Activated T-cell treated with anti-CD3 and anti-CD28 coated beads for 4 hours (primary cell): Measurements from ENCODE around the gene ATP2B3.

Source experiments
- DNase-seq: peaks from one replicate; pipeline ENCODE4 v3.0.0-alpha.2; 2020

The ATP2B3 gene

DNA sequence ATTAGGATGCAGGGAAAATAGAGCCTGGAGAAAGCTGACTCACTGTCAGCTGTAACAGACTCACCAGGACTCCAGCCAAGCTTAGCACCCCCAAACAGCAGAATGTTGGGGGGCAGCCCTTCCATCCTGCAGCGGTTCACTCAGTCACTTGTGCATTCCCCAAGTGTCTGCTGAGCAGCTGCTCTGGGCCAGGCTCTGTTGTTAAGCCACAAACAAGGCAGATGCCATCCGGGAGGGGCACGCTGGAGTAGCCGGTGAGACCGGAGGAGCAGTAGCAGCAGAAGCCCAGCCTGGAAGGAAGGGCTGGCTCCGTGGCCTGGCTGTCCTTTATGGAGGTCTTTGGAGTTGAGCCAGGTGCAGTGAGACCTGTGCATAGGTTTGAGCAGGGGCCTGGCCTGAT lies 59.5 kb downstream of the ATP2B3 start:
- DNase-seq = no peak

GRCh38 chrX:153578200-153578835 lies 60.9 kb downstream of the ATP2B3 start:
- no peak for DNase-seq

- DNase-seq = no peak
Measured at GRCh38 chrX:153578889-153579288, 61.4 kb downstream of the ATP2B3 start.

DNA sequence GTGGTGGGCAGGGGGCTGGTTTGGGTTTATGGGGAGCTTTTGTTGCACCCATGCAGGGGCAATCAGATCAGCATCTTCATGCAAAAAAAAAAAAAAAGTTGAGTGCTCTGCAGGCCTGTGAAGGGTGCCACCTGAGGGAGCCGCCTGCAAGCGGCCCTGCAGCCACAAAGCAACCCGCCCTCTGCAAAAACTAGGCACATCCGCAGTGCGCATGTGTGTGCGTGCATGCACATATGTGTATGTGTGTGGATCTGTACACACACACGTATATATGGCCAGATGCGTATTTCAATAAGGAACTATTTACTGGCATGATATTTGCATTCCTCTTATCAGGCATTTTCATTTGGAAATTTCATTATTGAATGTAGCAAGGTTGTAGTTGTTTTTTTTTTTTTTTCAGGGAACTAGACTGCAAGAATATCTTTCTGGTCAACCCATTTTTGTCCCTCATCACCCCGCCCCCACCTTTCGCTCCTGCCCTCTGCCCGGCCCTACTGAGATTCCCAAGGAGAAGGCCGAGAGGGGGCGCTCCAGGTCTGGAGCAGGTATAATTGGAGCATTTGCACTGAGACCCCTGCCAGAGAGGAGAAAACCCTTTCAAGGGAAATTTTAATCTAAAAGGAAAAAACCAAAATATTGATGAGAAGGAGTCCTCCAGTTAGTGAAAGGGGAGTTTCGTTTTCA lies 63.4 kb downstream of the ATP2B3 start:
- no peak for DNase-seq

DNA sequence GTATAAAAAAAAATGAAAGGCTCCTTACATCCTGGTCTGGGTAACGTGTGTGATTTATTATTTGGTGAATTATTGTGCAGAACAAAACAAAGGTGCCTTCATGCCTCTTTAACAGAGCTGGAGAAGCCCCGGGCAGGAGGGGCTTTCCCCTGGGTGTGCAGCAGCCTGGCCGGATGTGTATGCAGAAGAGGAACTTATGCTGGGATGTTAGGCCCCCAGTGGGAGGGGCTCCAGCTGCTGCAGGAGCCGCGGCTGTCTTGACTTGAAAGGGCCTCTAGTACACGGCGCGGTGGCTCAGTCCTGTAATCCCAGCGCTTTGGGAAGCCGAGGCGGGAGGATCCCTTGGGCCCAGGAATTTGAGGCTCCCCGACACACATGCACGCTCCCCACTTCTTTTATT lies 65.5 kb downstream of the ATP2B3 start:
- peak; percentile 30 for DNase-seq

DNA sequence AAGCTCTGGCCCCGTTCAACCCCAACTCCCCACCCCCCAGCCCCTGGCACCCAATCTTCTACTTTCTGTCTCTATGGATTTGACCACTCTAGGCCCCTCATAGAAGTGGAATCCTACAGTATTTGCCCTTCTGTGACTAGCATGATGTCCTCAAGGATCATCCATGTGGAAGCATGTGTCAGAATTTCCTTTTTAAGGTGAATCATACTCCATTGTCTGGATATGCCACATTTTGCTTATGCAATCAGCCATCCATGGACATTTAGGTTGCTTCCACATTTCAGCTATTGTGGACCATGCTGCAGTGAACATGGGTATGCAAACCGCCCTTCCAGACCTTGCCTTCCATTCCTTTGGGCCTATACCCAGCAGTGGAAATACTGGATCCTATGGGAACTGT lies 66.0 kb downstream of the ATP2B3 start:
- no peak for DNase-seq

DNA sequence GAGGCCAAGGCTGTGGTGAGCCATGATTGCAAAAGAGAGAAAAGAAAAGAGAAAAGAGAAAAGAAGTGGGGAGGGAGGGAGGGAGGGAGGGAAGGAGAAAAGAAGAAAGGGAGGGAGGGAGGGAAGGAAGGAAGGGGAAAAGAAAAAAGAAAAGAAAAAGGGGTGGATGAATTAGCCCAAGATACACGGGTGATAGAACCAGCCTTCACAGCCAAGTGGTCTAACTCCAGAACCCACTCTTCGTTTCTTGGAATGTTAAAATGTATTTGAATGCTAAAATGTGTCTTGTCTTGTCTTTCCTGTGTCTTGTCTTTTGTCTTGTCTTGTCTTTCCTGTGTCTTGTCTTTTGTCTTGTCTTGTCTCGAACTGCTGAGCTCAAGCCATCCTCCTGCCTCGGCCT lies 68.4 kb downstream of the ATP2B3 start:
- no peak for DNase-seq

- no peak for DNase-seq
Measured at GRCh38 chrX:153587342-153587741, 69.9 kb downstream of the ATP2B3 start.

DNA sequence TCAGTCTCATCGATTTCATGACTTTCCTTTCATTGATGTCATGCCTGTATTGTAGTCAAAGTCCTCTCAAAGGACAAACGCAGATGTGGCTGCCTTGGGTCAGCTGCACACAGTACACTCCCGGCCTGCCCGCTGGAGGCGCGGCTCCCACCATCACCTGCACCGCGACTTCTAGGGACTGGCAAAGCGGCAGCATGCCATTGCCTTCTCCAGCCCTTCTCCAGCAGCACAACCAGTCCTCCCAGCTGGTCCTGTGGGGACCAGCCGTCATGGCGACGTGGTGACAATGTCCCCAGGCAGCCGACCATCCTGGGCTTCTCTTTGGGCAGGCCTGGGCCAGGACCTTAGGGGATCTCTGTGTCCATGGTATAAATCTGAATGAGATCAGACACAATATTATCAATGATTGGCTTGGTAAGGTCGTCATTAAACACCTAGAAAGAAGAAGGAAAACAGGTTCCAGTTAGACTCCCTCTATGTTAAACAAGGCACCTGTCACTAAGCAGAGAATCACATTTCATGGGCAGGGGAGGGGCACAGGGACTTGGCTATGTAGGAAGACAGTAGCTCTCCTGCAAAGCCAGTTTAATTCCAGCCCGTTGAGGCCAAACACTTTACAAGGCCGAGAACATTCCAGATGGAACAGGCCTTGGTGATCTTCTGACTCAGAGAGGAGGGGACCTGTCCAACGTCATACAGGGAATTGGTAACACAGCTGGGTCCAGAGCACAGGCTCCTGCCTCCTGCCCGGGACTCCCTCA lies 70.8 kb downstream of the ATP2B3 start:
- DNase-seq = no peak

DNA sequence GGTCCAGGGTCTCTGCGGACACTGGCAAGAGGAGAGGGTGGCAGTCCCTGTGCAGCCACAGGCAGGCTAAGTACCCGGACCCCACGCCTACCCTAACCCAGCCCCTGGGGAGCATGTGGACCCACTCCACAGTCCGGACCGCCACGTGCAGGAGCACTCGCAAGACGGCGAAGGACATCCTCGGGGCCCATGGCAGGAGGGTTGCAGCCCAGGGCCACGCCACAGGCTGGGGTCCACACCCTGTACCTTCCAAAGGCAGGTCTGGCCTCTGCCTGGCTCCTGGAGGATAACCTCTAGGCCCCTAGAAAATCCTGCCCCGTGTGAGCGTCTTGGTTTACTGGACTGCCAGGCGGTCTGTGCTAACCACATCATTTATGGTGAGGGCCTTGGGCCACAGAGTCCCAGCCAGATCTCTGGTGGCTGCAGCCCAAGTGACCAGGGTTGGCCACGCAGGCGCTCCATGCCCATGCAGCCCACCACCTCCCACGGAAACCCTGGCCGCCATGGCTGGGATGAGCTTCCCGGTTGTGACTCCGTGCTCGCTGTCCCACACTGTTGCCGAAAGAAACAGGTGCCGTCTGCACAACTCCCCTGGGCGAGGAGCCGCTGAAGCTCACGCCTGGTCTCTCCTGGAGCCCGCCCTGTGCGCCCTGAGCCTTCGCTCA lies 71.5 kb downstream of the ATP2B3 start:
- no peak for DNase-seq

DNA sequence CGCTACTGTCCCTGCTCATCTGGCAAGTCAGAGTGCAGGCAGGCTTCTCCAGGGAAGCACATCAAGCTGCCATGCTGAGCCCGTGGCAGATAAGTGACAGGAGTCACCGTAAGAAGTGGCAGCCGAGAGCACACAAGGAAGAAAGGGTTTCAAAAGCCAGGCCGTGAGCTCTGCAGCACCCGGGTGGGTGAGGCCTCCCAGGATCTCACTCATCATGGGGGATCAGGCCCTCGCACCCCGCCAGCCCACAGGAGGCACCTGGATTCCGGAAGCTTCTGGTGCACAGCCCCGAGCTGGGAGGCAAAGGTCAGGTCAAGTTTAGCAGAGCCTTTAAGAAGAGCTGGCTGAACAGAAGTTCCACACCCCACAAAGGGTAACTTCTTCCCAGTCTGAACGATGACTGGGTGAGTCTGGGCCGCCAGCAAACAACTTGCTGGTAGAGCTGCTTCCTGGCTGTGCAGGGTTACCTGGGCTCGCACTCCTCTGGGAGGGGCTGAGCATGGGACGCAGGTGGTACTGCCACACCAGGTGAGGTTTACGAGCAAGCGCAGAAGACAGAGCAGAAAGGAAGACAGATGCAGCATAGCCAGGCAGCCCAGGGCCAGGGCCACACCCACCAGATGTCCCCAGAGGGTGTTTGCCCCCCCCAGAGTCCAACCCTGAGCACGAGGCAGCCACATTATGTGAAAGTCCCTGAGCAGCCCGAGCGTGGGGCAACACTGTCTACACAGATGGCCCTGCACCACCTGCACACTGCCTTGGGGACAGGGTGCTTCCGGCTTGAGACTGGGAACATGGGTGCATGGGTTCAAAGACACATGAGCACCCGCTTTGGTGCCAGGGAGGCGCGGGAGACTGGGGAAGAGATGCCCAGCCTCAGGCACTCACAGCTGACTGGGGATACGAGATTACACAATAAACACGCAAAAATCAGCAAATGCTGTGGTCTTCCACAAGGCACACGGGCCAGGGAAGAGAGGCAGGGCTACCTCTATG lies 73.8 kb downstream of the ATP2B3 start:
- no peak for DNase-seq

DNA sequence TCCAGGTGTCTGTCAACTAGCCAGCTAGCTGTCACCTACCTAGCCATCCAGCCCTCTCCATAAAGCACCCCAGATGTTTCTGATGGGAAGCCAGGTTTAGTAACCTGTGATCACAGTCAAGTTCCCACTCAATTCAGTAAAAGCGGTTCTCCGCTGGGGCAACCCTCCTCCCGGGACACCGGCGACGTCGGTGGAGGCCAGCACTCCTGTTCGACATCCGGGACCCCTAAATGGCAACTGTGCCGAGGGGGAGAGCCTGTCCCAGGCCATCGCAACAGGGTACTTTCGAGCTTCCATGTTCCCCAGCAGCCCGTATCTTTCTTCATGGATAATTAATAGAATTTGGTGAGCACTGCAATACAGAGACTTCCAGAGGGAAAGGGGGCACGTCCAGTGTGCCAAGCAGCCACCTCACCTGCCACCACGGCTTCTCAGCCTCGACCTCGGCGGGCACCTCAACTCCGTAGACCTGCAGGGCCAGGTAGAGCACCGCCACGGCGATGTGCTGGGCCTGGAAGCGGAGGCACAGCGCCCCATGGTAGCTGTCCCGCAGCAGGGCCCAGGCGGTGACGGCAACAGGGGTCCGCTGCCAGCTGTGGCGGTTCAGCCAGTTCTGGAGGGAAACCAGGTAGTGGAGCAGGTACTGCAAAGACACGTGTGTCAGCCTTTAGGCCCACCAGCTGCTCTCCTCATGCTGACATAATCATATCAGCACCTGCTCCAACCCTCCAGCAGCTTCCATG lies 74.8 kb downstream of the ATP2B3 start:
- no peak for DNase-seq

GRCh38 chrX:153592966-153593688 lies 75.7 kb downstream of the ATP2B3 start:
- no peak for DNase-seq

- DNase-seq = no peak
Measured at GRCh38 chrX:153593811-153594500, 76.5 kb downstream of the ATP2B3 start.

GRCh38 chrX:153595387-153595786 lies 77.9 kb downstream of the ATP2B3 start:
- no peak for DNase-seq

DNA sequence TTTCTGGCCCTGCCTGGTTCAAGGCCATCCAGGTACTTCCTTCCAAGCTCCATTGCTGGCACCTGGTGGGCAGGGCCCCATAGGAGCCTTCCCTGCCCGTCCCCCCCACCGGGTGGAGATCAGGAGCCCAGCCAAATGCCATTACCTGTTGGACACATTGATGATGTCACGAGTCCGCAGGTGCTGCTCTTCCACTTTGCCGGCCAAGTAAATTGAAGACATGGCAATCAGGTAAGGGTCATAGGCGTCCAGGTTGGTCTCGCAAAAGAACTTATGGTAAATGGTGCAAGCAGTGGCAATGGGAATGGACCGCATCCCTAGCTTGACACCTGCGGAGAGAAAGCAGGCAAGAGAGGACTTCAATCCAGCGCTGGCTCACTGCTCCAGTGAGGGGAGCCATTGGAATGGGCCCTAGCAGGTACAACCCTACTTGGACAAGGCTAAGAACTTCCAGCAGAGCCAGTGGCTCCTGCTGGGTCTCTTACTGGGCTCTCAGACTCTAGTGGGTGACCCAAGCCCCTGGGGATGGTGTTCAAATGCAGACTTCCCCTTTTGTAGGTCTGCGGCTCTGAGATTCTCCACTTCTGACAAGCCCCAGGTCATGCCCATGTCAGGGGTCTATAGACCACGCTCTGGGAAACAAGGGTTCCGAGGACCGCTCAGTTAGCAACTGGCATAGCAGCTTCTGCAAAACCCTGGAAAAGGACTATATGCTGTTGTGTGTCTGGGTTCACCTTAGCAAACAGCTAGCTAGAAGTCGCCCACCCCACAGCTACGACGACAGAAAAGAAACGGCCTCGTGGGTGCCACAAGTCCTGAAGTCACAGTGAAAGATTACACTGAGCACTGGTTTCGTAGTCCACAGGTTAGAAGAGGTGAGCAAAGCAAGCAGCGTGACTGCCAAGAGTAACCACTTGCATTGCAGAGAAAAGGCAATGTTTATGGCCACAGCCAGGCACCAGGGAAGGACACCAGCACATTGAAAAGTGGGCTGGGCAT lies 78.7 kb downstream of the ATP2B3 start:
- no peak for DNase-seq

DNA sequence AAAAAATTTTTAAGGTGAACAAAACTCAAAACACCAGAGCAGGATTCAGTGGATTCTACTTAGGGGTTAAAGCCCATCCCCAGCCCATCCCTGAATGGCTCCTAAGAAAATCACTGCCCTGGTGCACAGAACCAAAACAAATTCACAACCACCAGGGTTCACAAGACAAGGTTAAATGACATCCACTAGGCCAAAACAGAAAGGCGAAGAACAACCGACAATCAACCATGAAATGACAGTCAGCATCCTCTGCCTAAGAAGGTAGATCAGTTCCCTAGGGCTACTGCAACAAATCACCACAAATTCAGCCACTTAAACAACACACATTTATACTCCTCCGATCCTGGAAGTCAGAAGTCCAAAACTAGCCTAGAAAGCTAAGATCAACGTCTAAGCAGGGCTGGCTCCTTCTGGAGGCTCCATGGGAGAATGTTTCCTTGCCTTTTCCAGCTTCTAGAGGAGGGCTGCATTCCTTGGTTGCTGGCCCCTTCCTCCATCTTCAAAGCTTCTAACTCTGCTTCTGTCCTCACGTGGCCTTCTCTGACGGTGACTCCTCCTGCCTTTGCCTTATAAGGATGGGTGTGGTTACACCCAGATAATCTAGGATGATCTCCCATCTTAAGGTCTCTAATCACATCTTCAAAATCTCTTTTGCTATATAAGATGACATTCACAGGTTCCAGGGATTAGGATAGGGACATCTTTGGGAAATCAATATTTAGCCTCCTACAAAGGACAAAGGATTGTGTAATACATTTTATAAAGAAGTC lies 79.7 kb downstream of the ATP2B3 start:
- no peak for DNase-seq

DNA sequence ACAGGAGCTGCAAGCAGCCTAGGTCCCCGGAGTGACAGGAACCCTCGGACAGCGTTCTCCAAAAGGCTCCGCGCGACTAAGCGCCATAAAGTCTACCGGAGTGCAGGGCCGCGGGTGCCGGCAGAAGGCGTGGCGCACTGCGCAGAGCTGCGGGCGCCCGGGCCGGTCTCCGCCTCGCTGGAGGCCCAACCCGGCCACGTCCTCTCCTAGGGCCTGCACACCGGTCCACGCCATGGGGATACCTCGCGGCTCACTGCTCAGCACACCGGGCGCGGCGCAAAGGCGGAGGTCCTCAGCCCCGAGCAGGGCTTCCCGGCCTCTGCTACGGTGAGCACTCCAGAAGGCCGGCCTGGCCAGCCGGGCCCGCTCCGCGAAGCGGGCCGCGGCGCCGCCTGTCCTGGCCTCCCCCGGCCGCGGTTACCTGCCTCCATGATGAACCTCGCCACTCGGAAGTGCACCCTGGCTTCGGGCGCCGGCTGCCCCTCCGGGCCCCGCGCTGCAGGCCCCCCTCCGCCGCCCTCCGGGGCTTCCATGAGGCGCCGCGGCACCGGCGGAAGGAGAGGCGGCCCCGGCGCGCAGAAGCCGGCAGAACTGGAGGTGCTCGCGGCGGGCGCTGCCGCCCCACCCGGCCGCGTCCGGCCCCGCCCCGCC lies 81.2 kb downstream of the ATP2B3 start, which contains the start of gene CCNQ:
TSS of gene CCNQ (minus strand) at position 599 of the 651 bp plus-strand sequence. CDS start at position 533, 66 bp downstream.
- no peak for DNase-seq
